ENCODE measurements around the gene STK17B.

The STK17B gene

DNA sequence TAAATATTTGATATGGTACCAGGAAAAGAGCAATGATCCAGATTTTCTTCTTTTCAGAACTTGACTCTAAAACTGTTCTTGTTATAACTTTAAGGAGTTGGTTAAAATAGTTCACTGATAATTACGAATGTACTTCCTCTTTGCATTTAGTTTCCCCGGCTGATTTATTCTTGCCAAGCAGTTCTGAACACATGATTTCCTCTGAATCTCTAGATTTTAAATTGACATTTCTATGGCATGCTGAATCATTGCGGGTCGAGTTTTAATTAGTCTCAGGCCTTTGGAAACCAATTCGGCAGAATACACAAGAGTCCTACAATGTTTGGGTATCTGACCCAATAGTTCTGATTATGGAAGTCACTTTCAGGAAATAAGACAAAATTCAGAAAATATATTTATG is 65.4 kb downstream of the STK17B start:
- Histone ChIP-seq H3K4me3 (ENCODE audit: severe bottlenecking) (no peak overlapping the region), H3K4me1 (ENCODE audit: insufficient read depth, poor library complexity, severe bottlenecking) (no peaks in the 10 kb centered on the region), H3K27ac (ENCODE audit: poor library complexity, severe bottlenecking) (no peak overlapping the region), H3K9me3 (ENCODE audit: severe bottlenecking) (no peaks in the 10 kb centered on the region), H3K36me3 (ENCODE audit: low read depth) (no peaks in the 10 kb centered on the region), H3K27me3 (ENCODE audit: insufficient read depth, poor library complexity, severe bottlenecking) (no peaks in the 10 kb centered on the region)
- ATAC-seq (ENCODE audit: low read depth) = no peak
- DNase-seq (ENCODE audit: low spot score) = no peak
- no peak for TF ChIP-seq CTCF (IDR thresholded peaks at IDR 0.05; ENCODE audit: poor library complexity, severe bottlenecking)

DNA sequence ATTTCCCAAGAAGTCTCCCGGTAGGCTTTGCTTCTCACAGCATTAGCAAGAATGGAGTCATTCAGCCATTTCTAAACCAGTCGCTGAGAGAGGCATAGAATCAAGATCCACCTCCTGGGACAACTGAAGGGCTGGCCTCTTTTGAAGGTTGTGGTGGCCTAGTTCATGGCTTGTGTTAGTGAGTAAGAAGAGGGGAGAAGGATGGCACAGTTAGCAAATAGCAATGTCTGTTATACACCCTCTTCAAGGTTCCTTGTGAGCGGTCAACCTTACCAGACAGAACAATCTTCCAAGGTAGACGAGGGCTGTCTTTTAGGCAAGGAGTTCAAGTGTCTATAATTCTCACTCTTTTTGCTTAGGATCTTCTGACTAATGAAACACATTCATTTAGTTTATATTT is 67.3 kb downstream of the STK17B start:
- no peaks in the 10 kb centered on the region for H3K36me3 ChIP-seq (ENCODE audit: low read depth)
- TF ChIP-seq CTCF (IDR thresholded peaks at IDR 0.05; ENCODE audit: poor library complexity, severe bottlenecking) = no peak
- H3K27me3 ChIP-seq (ENCODE audit: insufficient read depth, poor library complexity, severe bottlenecking) = no peaks in the 10 kb centered on the region

DNA sequence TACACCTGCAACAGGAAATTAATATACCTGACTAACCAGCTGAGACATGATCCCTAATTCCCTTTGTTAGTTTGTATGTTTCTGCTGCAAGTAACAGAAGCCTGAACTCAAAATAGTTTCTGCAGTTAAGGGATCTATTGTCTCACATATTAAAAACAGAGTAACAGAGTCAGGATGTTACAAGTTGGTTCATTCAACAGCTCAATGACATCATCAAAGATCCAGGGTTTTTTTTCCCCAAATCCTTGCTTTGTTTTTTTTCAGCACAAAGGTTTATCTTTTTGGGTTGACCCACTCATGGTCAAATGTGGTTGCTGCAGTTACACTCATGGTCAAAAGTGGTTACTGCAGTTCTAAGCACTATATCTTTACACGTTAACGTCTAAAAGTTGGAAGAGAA is 67.8 kb downstream of the STK17B start:
- H3K27ac ChIP-seq (ENCODE audit: poor library complexity, severe bottlenecking) = no peak overlapping the region
- no peak for TF ChIP-seq CTCF (IDR thresholded peaks at IDR 0.05; ENCODE audit: poor library complexity, severe bottlenecking)

More for the DNA sequence above, 67.3 kb downstream of the STK17B start:
- ATAC-seq (ENCODE audit: low read depth) (no peak), DNase-seq (ENCODE audit: low spot score) (no peak)
- Histone ChIP-seq H3K4me3 (ENCODE audit: severe bottlenecking) (no peak overlapping the region), H3K27ac (ENCODE audit: poor library complexity, severe bottlenecking) (no peak overlapping the region), H3K9me3 (ENCODE audit: severe bottlenecking) (no peaks in the 10 kb centered on the region), H3K4me1 (ENCODE audit: insufficient read depth, poor library complexity, severe bottlenecking) (no peaks in the 10 kb centered on the region)

GRCh38 chr2:196101325-196101991 is 69.9 kb downstream of the STK17B start:
- Histone ChIP-seq H3K27ac (ENCODE audit: poor library complexity, severe bottlenecking) (no peak overlapping the region), H3K4me3 (ENCODE audit: severe bottlenecking) (no peak overlapping the region), H3K9me3 (ENCODE audit: severe bottlenecking) (no peaks in the 10 kb centered on the region), H3K27me3 (ENCODE audit: insufficient read depth, poor library complexity, severe bottlenecking) (no peaks in the 10 kb centered on the region), H3K36me3 (ENCODE audit: low read depth) (no peaks in the 10 kb centered on the region), H3K4me1 (ENCODE audit: insufficient read depth, poor library complexity, severe bottlenecking) (no peaks in the 10 kb centered on the region)
- DNase-seq (ENCODE audit: low spot score) (no peak), ATAC-seq (ENCODE audit: low read depth) (no peak)
- no peak for TF ChIP-seq CTCF (IDR thresholded peaks at IDR 0.05; ENCODE audit: poor library complexity, severe bottlenecking)

More for the DNA sequence above, 67.8 kb downstream of the STK17B start:
- no peaks in the 10 kb centered on the region for H3K9me3 ChIP-seq (ENCODE audit: severe bottlenecking)
- ATAC-seq (ENCODE audit: low read depth) = no peak
- H3K4me3 ChIP-seq (ENCODE audit: severe bottlenecking) = no peak overlapping the region
- no peaks in the 10 kb centered on the region for H3K27me3 ChIP-seq (ENCODE audit: insufficient read depth, poor library complexity, severe bottlenecking)
- DNase-seq (ENCODE audit: low spot score) = no peak
- H3K36me3 ChIP-seq (ENCODE audit: low read depth) = no peaks in the 10 kb centered on the region
- no peaks in the 10 kb centered on the region for H3K4me1 ChIP-seq (ENCODE audit: insufficient read depth, poor library complexity, severe bottlenecking)

DNA sequence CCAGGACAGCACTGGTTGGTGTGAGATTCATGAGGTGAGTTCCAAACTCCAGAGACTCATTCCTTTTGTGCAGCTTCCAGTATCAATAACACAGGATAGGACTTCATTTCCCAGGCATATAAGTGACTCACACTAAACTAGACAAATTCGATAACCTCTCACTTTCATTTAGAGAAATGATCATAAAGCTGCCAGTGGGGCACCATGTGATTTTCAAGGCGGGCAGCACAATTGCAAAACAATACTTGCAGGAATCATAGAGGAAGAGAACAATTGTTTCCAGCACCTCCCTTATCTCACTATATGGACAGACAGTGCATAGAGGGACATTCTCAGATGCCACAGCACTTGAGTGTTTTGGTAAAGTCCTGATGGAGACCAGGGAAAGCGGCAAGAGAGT is 71.5 kb downstream of the STK17B start:
- no peak for DNase-seq (ENCODE audit: low spot score)
- no peak for ATAC-seq (ENCODE audit: low read depth)
- no peaks in the 10 kb centered on the region for H3K27me3 ChIP-seq (ENCODE audit: insufficient read depth, poor library complexity, severe bottlenecking)
- no peak overlapping the region for H3K4me3 ChIP-seq (ENCODE audit: severe bottlenecking)
- H3K27ac ChIP-seq (ENCODE audit: poor library complexity, severe bottlenecking) = no peak overlapping the region
- no peaks in the 10 kb centered on the region for H3K9me3 ChIP-seq (ENCODE audit: severe bottlenecking)
- no peaks in the 10 kb centered on the region for H3K4me1 ChIP-seq (ENCODE audit: insufficient read depth, poor library complexity, severe bottlenecking)
- TF ChIP-seq CTCF (IDR thresholded peaks at IDR 0.05; ENCODE audit: poor library complexity, severe bottlenecking) = no peak
- no peaks in the 10 kb centered on the region for H3K36me3 ChIP-seq (ENCODE audit: low read depth)

Measured in RWPE2 (cell line).